ENCODE data around the gene RITA1. TPM values are rescaled to one million over a fixed set of nuclear protein-coding genes. Genes with fewer than 3 reads are reported as not detected.

RITA1 gene
- total RNA-seq, 1 experiment from 2014 or later = 33.6 TPM

- H3K4me1 ChIP-seq = peaks cover 10% of the 10 kb centered on the region
- H3K9me3 ChIP-seq = no peaks in the 10 kb centered on the region
- H3K36me3 ChIP-seq (ENCODE audit: control insufficient read depth, insufficient read depth, low read length) = no peaks in the 10 kb centered on the region; the same call in 1 of the 2 replicates
- CTCF ChIA-PET = interaction anchor here (0.7 kb wide), 1 partner anchor 50 kb away, joined by 3 read pairs; no protein-coding TSS in a partner anchor
- DNase-seq = no peak
- peaks cover 3% of the 10 kb centered on the region; the same call in 1 of the 2 replicates for H3K27me3 ChIP-seq (replicated peaks; ENCODE audit: control insufficient read depth, insufficient read depth, low read length)
- Mint-ChIP-seq H3K27ac (ENCODE audit: unreplicated experiment) (no peak overlapping the region), H3K36me3 (ENCODE audit: insufficient read depth, unreplicated experiment) (peaks cover 23% of the 10 kb centered on the region), H3K9me3 (ENCODE audit: unreplicated experiment) (no peaks in the 10 kb centered on the region), H3K4me3 (ENCODE audit: unreplicated experiment) (no peak overlapping the region), H3K27me3 (ENCODE audit: insufficient read depth, unreplicated experiment) (peaks cover 10% of the 10 kb centered on the region), H3K4me1 (ENCODE audit: low read depth, unreplicated experiment) (no peaks in the 10 kb centered on the region)
- no TSS peak for BruUV-seq (replicated peaks)
- POLR2A ChIA-PET = no interaction called here
- H3K4me3 ChIP-seq (ENCODE audit: low read depth, low read length) = no peak overlapping the region
- TF ChIP-seq CTCF (IDR thresholded peaks at IDR 0.05; ENCODE audit: insufficient read depth in 1 of 2, low read depth in 1 of 2, low read length in 1 of 2, severe bottlenecking in 1 of 2, unreplicated experiment in 1 of 2) = no peak
- intact Hi-C loops (cut with micrococcal nuclease; ENCODE audit: unreplicated experiment) = no loop called here
These were observed 31.1 kb upstream of the RITA1 start for GRCh38 chr12:113154351-113154973.

GRCh38 chr12:113155060-113155459, 30.5 kb upstream of the RITA1 start:
- Mint-ChIP-seq H3K4me3 (ENCODE audit: unreplicated experiment) (no peak overlapping the region), H3K36me3 (ENCODE audit: insufficient read depth, unreplicated experiment) (peaks cover 29% of the 10 kb centered on the region), H3K4me1 (ENCODE audit: low read depth, unreplicated experiment) (no peaks in the 10 kb centered on the region), H3K9me3 (ENCODE audit: unreplicated experiment) (no peaks in the 10 kb centered on the region), H3K27ac (ENCODE audit: unreplicated experiment) (no peak overlapping the region), H3K27me3 (ENCODE audit: insufficient read depth, unreplicated experiment) (peaks cover 10% of the 10 kb centered on the region)
- peaks cover 3% of the 10 kb centered on the region; the same call in 1 of the 2 replicates for H3K27me3 ChIP-seq (replicated peaks; ENCODE audit: control insufficient read depth, insufficient read depth, low read length)
- no peak overlapping the region for H3K4me3 ChIP-seq (ENCODE audit: low read depth, low read length)
- H3K36me3 ChIP-seq (ENCODE audit: control insufficient read depth, insufficient read depth, low read length) = no peaks in the 10 kb centered on the region; the same call in 1 of the 2 replicates
- no peak for DNase-seq
- peaks cover 4% of the 10 kb centered on the region for H3K4me1 ChIP-seq
- POLR2A ChIA-PET = no interaction called here
- intact Hi-C loops (cut with micrococcal nuclease; ENCODE audit: unreplicated experiment) = no loop called here
- CTCF ChIA-PET = interaction anchor here (0.7 kb wide), 1 partner anchor 51 kb away, joined by 3 read pairs; no protein-coding TSS in a partner anchor
- no peaks in the 10 kb centered on the region for H3K9me3 ChIP-seq
- BruUV-seq (replicated peaks) = no TSS peak
- TF ChIP-seq CTCF (IDR thresholded peaks at IDR 0.05; ENCODE audit: insufficient read depth in 1 of 2, low read depth in 1 of 2, low read length in 1 of 2, severe bottlenecking in 1 of 2, unreplicated experiment in 1 of 2) = no peak

- DNase-seq = no peak
- Mint-ChIP-seq H3K4me3 (ENCODE audit: unreplicated experiment) (no peak overlapping the region), H3K27me3 (ENCODE audit: insufficient read depth, unreplicated experiment) (peaks cover 6% of the 10 kb centered on the region), H3K27ac (ENCODE audit: unreplicated experiment) (no peak overlapping the region), H3K4me1 (ENCODE audit: low read depth, unreplicated experiment) (no peaks in the 10 kb centered on the region), H3K36me3 (ENCODE audit: insufficient read depth, unreplicated experiment) (peaks cover 33% of the 10 kb centered on the region), H3K9me3 (ENCODE audit: unreplicated experiment) (no peaks in the 10 kb centered on the region)
- intact Hi-C loops (cut with micrococcal nuclease; ENCODE audit: unreplicated experiment) = no loop called here
- Histone ChIP-seq H3K9me3 (no peaks in the 10 kb centered on the region), H3K27me3 (replicated peaks; ENCODE audit: control insufficient read depth, insufficient read depth, low read length) (peaks cover 3% of the 10 kb centered on the region; the same call in 1 of the 2 replicates), H3K4me1 (peaks cover 4% of the 10 kb centered on the region; the same call in 1 of the 2 replicates), H3K4me3 (ENCODE audit: low read depth, low read length) (no peak overlapping the region), H3K36me3 (ENCODE audit: control insufficient read depth, insufficient read depth, low read length) (no peaks in the 10 kb centered on the region; the same call in 1 of the 2 replicates)
- BruUV-seq (replicated peaks) = no TSS peak
- ChIA-PET POLR2A (no interaction called here), CTCF (interaction anchor here (0.6 kb wide), 1 partner anchor 116 kb away, joined by 4 read pairs; no protein-coding TSS in a partner anchor)
- TF ChIP-seq CTCF (IDR thresholded peaks at IDR 0.05; ENCODE audit: insufficient read depth in 1 of 2, low read depth in 1 of 2, low read length in 1 of 2, severe bottlenecking in 1 of 2, unreplicated experiment in 1 of 2) = no peak
These were observed 29.9 kb upstream of the RITA1 start for GRCh38 chr12:113155646-113156045.
